GM19025 (cell line): ENCODE results near the gene GJC1.

Source experiments
- ATAC-seq: cut with Tn5 transposase; IDR thresholded peaks from one replicate; pipeline ENCODE4 v1.9.1; 2021; ENCODE audit warnings: mild to moderate bottlenecking, low read depth, moderate library complexity; ENCODE audit not compliant: unreplicated experiment

Gene GJC1

DNA sequence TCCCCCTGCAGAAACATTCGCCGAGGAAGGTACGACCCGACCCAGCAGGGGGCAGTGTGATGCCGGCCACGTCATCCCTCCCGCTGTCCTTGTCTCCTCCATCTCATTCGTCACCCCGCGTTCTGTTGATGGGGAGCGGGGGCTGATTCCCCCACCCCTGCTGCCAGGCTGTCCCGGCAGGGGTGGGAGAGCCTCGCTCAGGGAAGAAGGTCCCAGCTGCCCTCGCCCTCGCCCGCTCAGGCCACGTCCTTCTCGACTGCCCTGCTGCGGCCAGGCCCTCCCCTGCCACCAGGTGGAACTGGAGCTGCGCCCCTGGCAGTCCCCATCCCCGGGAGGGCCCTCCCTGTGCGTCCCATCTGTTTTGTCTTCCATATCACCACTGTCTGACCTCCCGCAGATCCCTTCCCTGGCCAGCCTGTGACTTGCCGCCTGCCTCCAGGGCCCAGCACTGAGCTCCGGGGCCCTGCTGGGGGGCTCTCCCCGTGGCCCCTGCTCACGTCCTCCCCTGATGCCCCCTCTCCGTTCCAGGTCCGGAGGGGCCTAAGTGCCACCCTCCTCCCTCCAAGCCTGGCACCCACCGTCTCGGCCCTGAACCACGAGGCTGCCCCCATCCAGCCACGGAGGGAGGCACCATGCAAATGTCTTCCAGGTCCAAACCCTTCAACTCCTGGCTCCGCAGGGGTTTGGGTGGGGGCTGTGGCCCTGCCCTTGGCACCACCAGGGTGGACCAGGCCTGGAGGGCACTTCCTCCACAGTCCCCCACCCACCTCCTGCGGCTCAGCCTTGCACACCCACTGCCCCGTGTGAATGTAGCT, 50.7 kb downstream of the GJC1 start:
- ATAC-seq: no peak

DNA sequence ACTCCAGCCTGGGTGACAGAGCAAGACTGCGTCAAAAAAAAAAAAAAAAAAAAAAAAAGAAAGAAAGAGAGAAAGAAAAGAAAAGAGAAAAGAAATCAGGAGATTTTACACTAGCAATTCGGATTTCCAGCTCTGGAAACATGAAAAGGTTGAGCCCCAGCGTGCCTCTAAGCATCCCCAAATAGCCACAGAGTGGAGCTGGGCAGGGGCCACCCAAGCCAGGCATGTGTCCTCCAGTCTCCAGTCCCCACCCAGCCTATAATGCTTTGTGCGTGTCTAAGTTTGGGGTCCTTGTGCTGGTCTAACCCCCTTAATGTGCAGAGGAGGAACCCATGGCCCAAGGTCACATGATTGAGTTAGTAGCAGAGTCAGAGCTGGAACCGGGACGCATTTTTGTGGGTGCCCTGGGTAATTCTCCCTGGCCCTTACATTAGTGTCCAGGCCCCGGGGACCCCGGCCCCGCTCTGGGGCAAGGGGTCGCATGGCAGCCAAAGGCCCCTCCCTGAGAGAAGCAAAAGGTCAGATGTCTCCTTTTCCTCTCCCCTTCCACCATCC, 51.4 kb downstream of the GJC1 start:
- no peak for ATAC-seq

GRCh38 chr17:44777394-44778348, 52.4 kb downstream of the GJC1 start:
- no peak for ATAC-seq

DNA sequence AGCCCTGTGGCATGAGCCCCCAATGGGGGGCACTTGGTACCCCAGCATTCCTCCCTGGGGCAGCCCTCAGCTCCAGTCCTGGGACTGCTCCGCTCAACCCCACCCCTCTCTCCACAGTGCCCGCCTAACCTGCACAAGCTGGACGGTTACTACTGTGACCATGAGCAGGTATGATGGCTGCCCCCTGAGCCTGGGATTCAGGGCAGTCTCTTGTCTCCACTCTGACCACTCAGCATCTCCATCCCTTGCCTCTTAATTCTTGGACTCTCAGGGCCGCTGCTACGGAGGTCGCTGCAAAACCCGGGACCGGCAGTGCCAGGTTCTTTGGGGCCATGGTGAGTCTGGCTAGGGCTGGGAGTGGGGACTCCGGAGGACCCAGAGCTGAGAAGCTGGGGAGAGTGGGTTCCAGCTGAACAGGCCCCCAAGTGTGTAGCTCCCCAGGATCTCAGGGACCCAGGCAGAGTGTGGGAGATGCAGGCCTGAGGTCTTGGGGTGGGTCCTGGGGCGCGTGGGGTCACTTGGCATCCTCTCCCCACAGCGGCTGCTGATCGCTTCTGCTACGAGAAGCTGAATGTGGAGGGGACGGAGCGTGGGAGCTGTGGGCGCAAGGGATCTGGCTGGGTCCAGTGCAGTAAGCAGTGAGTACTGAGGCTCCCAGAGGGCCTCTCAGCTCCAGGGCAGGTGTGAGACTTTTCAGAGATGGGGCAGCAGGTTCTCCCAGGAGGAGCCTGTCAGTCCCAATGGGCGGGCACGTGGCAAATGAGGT, 53.3 kb downstream of the GJC1 start:
- no peak for ATAC-seq

DNA sequence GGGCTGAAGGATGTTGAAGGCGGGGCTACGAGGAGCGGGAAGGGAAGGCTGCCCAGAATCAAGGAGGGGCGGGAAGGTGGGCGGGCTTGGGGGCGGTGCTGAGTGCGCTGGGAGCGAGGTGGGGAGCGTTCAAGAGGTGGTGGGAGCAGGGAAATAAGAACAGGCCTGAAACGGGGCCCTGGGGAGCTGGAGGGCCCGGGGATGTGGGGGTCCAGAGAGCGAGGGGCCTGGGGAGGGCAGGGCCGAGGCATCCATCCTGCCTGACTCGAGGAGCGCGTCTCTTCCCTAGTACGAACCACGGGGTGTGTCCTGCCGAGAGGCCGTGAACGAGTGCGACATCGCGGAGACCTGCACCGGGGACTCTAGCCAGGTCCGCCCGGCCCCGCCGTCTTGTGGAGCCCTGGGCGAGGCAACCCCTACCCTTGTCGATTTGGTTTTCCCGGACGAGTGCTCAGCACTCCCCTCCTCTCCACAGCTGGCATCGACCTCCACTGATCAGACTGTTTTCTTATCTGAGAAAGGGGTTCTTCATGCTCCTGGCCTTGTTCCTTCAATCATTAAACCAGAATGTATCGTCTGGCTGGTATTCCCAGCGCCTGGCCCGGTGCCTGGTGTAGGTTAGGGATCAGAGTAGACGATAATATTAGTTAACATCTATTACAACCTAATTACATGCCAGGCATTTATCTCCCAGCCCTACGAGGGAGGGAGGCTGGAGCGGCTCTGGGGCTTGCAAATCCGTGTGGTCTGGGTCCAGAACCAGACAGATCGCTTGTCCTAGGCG, 54.1 kb downstream of the GJC1 start:
- ATAC-seq: no peak

GRCh38 chr17:44775136-44775837, 54.8 kb downstream of the GJC1 start:
- peak; percentile 92 for ATAC-seq

DNA sequence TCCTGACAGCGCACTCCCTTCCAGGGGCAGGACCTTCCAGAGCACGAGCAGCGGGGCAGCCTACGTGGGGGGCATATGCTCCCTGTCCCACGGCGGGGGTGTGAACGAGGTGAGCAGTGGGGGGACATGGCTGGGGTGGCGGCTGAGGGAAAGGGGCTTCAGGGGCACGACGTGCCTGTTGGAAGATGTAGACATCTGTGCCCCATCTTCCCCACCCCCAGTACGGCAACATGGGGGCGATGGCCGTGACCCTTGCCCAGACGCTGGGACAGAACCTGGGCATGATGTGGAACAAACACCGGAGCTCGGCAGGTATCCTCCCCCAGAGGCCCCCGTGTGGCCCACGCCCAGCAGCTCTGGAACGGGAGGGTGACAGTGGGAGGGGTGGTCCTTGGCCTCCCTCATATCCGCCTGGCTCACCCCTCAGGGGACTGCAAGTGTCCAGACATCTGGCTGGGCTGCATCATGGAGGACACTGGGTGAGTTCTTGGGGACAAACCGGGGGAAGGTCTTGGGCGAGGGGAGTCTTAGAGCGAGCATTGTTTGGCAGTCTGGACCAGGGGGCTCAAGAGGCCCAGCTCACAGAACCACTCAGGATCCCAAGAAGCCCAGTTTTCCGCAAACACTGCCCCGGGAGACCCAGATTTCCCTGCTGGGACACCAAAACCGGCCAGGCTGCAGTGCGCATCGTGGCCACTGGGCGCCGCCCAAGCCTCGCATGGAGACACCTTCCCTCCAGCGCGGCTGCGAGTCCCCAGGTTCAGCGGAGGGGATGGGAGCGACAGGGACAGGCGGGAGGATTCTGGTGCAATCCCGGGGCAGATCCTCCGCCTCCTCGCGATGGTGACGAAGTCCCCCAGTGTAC, 55.6 kb downstream of the GJC1 start:
- no peak for ATAC-seq

GRCh38 chr17:44773140-44773539, 56.9 kb downstream of the GJC1 start:
- ATAC-seq: no peak

DNA sequence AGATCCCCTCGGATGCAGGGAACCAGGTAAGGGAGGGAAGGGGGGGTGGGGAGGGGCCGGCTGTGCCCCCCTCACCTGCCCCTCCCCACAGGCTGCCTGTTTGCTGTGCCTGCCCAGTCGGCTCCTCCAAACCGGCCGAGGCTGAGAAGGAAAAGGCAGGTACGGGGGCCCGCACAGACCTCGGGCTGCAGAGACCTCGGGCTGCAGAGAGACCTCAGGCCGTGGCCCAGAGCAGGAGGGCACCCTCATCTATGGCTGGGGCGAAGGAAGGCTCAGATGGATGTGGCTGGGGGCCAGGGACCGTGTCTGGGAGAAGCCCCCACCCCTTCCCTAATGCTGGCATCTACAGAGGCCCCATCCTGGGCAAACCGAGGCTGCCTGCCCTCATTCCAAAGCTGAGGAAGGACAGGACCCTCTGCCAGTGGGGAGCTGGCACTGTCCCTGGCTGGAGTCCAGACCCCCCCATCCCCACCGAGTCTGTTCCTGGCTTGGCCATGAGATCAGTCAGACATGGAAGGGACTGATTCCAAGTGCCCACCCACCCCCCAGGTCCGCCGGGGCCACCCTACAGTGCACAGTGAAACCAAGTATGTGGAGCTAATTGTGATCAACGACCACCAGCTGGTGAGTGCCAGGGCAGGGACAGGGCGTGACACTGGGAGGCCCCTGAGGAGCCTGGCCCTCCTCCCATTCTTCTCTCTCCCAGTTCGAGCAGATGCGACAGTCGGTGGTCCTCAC, 57.6 kb downstream of the GJC1 start:
- ATAC-seq: no peak

DNA sequence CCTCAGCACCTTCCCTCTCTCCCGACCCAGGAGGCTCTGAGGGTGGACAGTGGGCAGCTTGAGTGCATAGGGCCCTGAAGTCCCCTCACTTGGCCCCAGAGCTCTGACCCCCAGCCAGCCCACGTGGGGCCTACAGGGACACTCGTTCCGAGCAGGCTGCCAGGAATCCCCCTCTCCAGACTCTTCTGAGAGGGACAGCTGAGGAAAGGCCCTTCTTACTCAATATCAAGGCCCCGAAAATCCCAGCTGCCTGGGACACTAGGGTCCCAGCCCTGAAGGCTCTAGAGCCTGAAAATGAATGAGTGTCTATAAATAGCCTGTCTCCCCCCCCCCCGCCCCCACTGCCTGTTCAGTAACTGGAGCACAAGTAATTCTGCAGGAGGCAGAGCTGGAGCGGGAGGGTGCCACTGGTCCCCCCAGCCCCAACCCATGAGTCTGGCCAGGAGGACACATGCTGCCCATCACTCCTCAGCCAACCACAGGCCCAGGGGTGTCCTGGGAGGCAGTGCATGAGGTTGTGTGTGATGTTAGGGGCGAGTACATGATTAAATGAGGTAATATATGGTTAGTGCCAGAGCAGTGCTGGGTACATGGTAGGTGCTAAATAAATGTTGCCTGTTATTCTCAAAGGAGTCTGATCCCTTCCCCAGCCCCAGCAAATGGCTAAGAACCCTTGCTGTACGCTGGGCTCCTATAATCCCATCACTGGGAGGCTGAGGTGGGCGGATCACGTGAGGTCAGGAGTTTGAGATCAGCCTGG, 59.7 kb downstream of the GJC1 start:
- no peak for ATAC-seq

DNA sequence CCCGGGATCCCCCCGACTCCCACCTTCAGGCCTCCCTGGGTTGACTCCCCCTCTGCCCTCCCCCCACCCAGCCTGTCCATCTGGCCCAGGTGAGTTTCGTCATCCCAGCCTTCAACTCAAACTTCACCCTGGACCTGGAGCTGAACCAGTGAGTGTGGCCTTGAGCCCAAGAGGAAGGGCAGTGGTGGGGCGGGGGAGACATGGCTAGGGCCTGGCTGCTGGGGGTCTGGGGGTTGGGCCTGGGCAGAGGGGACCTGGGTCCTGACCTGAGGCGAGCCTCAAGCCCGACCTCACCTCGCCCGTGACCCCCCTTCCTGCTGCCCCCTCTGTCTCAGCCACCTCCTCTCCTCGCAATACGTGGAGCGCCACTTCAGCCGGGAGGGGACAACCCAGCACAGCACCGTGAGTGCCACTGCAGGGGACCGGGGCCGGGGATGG, 60.4 kb downstream of the GJC1 start:
- ATAC-seq: no peak

DNA sequence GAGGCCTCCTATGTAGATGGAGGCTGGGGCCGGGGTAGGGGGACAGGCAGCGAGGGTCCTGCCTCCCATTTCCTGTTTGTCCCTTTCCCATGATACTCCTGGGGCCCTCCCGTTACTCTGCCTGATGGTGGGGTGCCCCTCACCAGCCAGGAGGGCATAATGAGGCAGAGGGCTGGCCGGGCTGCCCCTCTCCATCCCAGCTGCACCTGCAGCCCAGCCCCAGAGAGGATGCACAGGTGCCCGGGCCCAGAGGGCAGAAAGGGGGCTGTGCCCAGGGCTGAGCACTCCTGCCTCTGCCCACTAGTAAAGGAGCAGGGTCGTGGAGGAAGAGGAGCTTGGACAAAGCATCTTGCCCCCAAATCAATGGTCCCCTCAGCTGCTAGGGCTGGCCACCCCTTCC, 60.9 kb downstream of the GJC1 start:
- no peak for ATAC-seq

GRCh38 chr17:44768505-44769142, 61.5 kb downstream of the GJC1 start:
- no peak for ATAC-seq

DNA sequence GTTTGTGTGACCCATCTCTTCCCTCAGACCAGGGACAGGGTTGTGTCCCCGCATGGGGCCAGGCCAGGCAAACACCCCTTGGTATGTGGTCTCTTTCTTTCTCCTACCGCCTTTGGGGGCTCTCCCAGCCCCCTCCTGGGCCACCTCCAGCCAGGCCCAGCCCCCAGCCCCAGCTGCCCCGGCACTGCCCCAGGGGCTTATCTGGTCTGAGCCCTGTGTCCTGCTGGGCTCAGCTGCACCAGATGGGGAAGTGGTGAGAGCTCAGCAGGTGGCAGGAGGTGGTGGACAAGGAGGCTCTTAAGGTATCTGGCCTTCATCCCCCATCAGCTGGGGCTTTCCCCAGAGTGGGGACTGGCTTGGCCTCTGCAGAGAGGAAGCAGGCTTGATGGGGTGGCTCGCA, 62.6 kb downstream of the GJC1 start:
- ATAC-seq: no peak

DNA sequence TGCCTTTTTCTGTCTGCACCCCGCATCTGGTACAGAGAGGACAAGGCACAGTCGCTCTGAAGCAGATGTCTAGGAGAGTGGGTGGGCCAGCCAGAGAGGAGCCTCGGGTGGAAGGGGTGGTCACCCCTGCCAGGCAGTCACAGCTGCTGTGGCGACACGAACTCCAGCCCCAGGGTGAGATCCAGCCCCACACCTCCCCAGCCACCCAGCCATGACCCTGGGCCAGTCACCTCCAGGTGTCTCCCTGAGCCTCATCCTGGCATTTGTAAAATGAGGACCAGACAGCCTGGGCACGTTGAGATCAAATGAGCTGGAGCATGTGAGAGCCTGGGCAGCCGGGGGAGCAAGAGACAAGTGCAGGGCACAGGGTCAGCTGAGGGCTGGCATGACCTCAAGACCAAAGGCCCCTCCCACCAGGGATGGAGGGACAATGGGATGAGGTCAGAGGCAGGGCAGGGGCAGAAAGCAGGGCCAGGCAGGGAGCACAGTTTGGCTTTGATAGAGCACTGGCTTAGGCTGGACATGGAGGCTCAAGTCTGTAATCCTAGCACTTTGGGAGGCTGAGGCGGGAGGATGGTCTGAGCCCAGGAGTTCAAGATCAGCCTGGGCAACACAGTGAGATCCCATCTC, 63.6 kb downstream of the GJC1 start:
- ATAC-seq: no peak

DNA sequence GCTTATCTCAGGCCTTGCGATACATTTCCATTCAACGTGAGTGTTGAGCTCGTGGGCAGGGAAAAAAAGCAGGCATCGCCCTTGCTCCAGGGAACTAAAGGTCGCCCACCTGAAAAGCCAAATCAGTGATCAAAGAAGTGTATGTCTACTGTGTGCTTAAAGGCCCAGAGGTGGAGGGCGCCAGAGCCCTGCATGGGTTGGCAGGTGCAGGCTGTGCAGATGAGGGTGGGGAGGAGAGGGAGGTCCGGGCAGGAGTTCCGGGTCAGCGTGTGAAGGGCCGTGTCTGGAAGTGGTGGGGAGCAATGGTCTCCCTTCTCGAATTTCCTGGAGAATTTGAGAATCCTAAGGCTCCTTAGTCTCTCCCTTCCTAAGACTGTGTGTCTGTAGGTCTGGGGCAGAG, 64.1 kb downstream of the GJC1 start:
- ATAC-seq: no peak
